Bronchial epithelial cell (primary cell): ENCODE results near the gene BCL7A. TPM values are rescaled to one million over a fixed set of nuclear protein-coding genes. Genes with fewer than 3 reads are reported as not detected.
"Not testable (repeated sequence)": the region's sequence is repeated elsewhere in the genome, so short reads cannot be mapped to it uniquely, and the experiment has no call there.

ENCODE experiments used
- DNase-seq: peaks from one replicate; pipeline ENCODE4 v3.0.0-alpha.2; 2010; ENCODE audit warnings: low read depth
- FAIRE-seq: peaks from 2 replicates; lab custom pipeline; 2011; peaks lifted over from hg19 to GRCh38; lab: Jason Lieb, UNC
- H3K27me3 ChIP-seq: 2 replicates; pipeline ENCODE4 v1.5.1; 2011; ENCODE audit warnings: low read length; ENCODE audit not compliant: control insufficient read depth, insufficient read depth
- H3K36me3 ChIP-seq: 2 replicates; pipeline ENCODE4 v1.5.1; 2011; ENCODE audit warnings: low read length; ENCODE audit not compliant: control insufficient read depth, insufficient read depth
- H3K4me3 ChIP-seq: 2 replicates; pipeline ENCODE4 v1.5.1; 2011; ENCODE audit warnings: mild to moderate bottlenecking, low read depth, low read length, control low read depth
- CTCF ChIP-seq: IDR thresholded peaks from 2 replicates; pipeline ENCODE4 v1.5.1; 2011; ENCODE audit warnings: mild to moderate bottlenecking, moderate library complexity, low read length, control low read depth, inconsistent platforms; ENCODE audit not compliant: insufficient read depth, severe bottlenecking
- total RNA-seq: library from RNA; depleted of rRNA; stranded (reverse); fragments of >200 nt; gene quantifications from 2 replicates; pipeline ENCODE4 v1.2.1, GENCODE V29; 2014

The BCL7A gene
- total RNA-seq, 1 donor from 2014 or later = 17.1 TPM

DNA sequence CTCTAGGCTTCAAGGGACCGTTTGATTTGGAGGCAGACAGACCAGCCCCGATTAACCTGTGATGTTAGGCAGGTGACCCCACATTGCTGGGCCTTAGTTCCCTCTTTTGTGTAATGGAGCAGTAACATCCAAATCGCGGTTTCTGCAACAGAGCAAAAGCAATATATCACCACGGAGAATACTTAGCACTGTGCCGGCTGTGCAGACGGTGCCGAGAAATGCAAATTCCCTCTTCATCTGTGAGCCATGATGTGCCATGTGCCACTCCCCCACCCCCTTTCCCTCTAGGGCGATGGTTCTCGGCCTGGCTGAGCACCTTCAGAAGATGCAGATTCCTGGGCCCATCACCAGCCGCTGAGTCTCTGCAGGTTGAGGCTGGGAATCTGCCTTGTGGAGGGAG lies 10.9 kb downstream of the BCL7A start:
- Histone ChIP-seq H3K27me3 (no peaks in the 10 kb centered on the region), H3K36me3 (peaks cover 12% of the 10 kb centered on the region), H3K4me3 (no peak overlapping the region)
- no peak for FAIRE-seq
- TF ChIP-seq CTCF = no peak
- no peak for DNase-seq

DNA sequence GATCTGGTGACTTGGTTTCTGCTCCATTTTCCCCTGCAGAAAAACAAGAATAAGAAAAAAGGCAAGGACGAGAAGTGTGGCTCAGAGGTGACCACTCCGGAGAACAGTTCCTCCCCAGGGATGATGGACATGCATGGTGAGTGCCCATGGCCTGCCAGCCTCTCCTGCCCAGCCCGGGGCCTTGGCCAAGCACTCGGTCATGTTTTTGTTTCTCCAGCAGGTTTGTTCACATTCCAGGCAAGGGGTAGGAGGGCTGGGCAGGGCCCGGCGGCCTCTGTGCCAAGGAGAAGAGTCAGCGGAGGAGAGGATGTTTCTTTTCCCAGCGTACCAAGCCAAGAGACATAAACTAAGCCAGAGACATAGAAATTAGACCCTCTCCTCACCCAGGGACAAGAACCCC lies 13.6 kb downstream of the BCL7A start:
- H3K36me3 ChIP-seq = peaks cover 15% of the 10 kb centered on the region
- no peak for TF ChIP-seq CTCF
- DNase-seq (peak; percentile 70), FAIRE-seq (no peak)
- no peak overlapping the region for H3K4me3 ChIP-seq
- no peaks in the 10 kb centered on the region for H3K27me3 ChIP-seq

DNA sequence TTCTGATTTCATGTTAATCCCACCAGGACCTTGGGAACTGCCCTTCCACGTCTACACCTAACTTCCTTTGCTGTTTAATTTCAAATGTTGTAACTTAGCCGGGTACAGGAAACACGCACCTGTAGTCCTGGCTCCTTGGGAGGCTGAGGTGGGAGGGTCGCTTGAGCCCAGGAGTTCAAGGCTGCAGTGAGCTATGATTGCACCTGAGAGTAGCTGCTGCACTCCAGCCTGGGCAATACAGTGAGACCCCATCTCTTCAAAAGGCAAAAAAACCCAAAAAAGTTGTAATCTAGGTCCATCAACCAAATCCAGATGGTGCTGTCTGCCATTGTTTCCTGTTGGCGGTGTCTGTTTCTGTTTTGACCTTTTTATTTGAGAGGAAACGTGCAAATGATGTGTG lies 14.5 kb downstream of the BCL7A start:
- FAIRE-seq (no peak), DNase-seq (no peak)
- no peak overlapping the region for H3K4me3 ChIP-seq
- no peak for TF ChIP-seq CTCF
- peaks cover 15% of the 10 kb centered on the region for H3K36me3 ChIP-seq
- H3K27me3 ChIP-seq = no peaks in the 10 kb centered on the region

- no peak for TF ChIP-seq CTCF
- no peaks in the 10 kb centered on the region for H3K27me3 ChIP-seq
- H3K36me3 ChIP-seq = peaks cover 21% of the 10 kb centered on the region
- DNase-seq = no peak
- H3K4me3 ChIP-seq = no peak overlapping the region
- no peak for FAIRE-seq
Measured at GRCh38 chr12:122040579-122041386, 19.1 kb downstream of the BCL7A start.

DNA sequence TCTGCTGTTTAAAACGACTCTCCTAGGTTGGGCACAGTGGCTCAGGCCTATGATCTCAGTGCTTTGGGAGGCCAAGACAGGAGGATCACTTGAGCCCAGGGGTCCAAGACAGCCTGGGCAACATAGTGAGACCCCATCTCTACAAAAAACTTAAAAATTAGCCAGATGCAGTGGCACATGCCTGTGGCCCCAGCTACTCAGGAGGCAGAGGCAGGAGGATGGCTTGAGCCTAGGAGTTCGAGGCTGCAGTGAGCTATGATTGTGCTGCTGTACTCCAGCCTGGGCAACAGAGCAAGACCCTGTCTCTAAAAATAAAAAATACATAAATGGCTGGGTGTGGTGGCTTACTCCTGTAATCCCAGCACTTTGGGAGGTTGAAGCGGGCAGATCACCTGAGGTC lies 19.8 kb downstream of the BCL7A start:
- DNase-seq, H3K27me3 ChIP-seq, FAIRE-seq, H3K4me3 ChIP-seq: not testable (repeated sequence)
- H3K36me3 ChIP-seq = peaks cover 21% of the 10 kb centered on the region

DNA sequence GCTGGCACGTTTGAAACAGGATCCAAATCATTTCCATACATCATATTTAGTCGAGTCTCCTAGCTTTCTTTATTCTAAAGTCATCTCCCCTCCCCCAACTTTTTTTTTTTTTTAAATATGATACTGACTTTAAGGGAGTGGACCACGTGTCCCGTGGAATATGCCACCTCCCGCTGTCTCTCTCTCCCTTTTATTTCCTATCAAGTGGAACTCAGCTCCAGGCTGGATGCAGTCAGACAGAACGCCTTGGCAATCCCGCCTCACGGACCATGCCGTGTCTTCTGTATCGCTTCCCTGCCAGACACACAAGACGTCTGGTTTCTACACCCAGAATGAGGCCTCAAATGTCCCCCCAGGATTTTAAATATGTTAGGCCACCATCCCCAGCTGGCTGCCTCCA lies 21.2 kb downstream of the BCL7A start:
- TF ChIP-seq CTCF = no peak
- Histone ChIP-seq H3K27me3 (no peaks in the 10 kb centered on the region), H3K4me3 (no peak overlapping the region), H3K36me3 (peaks cover 15% of the 10 kb centered on the region)
- DNase-seq (no peak), FAIRE-seq (no peak)
